Myocyte (in vitro differentiated cells): ENCODE results near the gene POC1A. TPM values are rescaled to one million over a fixed set of nuclear protein-coding genes. Genes with fewer than 3 reads are reported as not detected.

Experiments
- DNase-seq: peaks from one replicate; pipeline ENCODE4 v3.0.0-alpha.2; 2012; ENCODE audit warnings: low read depth
- total RNA-seq: library from RNA; depleted of rRNA; stranded (reverse); fragments of >200 nt; gene quantifications from 2 replicates; pipeline ENCODE4 v1.2.3, GENCODE V29; 2014

The POC1A gene
- total RNA-seq, 1 donor from 2014 or later = 1.3 TPM

- DNase-seq = no peak
These were observed 85.5 kb downstream of the POC1A start for GRCh38 chr3:52068730-52069129.

DNA sequence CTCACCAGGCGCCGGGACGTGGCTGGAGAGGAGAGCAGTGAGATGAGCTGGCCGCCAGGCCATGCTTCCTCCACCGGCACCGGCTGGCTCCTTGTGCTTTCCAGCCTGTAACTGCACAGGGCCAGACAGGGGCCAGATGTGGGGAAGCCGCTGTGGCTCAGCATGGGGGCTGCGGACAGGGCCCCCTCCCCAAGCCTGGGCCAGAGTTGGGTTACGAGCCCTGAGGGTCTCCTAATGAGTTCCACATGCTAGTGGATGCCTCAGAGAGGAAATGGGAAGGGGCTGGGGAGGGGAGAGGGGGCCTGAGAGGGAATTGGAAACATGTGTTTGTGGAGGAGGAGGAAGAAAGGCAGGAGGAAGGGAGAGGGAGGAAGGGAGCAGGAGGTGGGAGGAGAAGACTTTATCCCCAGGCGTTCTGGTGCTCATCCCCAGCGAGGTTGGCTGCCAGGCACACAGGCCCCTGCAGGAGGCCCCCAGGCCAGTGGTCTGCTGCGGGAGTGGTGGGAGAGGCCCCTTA, 86.1 kb downstream of the POC1A start:
- no peak for DNase-seq

DNA sequence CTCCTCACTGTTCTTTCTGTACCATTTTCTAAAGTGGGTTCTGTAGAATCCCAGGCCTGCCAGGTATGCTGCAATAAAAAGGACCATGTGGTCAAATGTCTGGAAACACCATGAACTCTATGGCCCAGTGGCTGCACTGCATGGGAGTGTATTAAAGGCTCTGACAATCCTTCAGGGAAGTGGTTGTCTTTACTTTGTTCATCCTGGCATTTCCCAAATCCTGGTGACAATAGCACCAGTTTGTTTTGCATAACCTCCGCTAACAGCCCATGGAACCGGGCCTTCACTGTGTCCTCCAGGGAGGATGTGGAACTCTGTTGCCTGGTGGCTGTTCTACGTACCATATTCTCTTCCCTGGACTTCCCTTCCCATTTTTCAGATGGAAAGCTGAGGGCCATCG, 86.7 kb downstream of the POC1A start:
- DNase-seq = no peak

DNA sequence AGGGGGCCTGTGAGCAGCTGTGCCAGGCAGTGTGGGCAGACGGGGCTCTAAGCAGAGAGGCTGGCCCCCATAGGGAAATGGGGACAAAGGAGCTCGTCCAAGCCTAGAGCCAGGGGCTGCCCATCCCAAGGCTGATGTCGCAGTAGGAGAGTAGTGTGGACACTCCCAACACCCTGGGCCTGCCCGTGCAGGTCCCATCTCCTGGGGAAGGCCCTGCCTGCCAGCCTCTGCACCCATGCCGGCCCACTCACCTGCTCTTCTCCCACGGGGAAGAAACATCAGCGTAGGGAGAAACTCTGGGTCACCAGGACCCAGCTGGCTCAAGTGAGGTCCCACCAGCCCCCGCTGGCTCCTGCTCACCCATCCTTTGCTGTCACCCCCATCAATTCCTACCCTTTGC, 87.2 kb downstream of the POC1A start:
- DNase-seq = no peak

DNA sequence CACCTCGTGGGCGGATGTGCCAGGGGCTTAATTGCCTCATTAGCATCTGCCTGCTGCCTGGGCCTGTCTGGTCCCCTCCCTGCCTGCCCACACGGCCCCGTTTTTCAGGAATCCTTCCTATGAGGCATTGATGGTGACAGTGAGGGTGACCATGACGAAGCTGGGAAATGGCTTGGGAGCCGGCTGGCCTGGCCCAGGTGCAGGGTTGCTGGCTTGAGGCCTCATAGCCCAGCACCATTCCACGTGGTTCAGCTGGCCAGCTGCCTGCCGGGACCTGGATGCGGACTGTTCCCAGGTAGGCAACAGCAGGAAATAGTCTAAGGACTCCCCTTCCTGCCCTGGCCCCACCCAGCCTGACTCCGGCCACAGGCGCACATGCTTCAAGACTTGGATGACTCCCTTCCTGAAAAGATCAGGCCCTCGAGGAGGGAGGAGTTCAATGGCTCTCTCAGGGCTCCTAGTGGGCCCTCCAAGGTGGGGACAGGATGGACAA, 88.9 kb downstream of the POC1A start:
- DNase-seq = no peak

DNA sequence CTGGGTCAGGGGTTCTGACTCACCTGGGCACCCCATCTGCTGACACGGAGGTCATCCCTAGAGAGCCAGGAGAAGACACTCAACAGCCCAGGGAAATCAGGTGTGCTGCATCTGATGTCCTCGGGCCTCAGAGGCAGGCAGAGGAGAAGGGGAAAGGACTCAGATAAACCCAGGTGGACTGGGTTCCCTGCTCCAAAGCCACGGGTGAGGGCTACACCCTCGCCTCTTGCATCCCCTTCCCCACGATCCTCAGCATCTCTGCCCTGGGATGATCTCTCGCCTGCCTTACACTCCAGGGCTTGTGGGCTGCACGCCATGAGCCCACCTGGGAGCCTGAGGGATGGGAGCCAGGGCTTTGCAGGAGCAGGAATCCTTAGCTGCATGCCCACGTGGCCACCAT, 89.7 kb downstream of the POC1A start:
- DNase-seq = no peak

DNA sequence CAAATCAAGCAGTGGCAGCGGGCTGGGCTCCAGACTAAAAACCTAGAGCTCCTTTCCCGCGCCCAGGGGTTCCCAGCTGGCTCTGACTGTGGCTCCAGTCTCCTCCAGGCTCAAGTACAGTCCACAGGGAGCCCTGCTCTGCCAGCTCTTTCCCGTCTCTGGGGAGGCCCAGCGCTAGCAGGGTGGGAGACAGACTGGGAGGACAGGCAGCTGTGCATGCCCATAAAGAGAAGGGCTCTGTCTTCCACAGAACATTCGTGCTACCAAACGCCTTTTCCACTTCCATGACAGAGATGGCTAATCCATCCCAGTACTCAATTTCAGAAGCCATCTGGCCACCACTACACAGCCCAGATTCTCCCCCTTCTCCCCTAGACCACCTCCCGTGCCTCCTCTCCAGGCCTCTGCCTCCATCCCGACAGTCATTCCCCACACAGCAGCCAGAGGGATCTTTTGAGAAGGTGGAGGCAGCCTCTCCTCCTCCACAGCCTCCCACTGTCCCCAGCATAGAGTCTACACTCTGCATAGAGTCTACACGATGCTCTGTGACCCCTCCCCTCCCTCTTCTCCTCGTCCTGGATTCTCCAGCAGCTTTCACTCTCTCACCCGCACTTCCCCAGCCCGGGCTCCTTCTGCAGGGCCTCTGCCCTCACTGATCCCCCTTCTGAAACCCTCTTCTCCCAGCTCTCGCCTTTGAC, 91.0 kb downstream of the POC1A start:
- no peak for DNase-seq

DNA sequence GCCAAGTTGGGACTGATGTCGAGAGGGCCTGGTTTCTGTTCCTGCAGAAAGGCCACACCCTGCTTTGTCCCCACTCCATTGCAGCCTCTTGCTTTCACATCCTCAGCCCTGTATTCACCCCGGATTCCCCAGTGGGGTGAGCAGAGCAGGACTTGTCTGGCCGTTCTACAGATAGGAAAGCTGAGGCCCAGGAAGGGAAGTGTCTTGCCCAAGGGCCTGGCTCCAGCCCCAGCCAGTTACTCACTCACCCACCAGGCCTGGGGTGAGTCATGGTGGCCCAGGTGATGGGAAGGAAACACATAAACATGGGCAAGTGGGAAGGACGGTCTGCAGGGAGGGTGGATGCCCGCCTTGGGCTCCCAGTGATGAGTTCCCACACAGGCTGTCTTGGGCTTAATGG, 91.7 kb downstream of the POC1A start:
- peak; percentile 76 for DNase-seq

GRCh38 chr3:52061121-52061910, 92.9 kb downstream of the POC1A start:
- no peak for DNase-seq

GRCh38 chr3:52059781-52060180, 94.4 kb downstream of the POC1A start:
- no peak for DNase-seq

GRCh38 chr3:52057812-52058495, 96.3 kb downstream of the POC1A start:
- DNase-seq = no peak

DNA sequence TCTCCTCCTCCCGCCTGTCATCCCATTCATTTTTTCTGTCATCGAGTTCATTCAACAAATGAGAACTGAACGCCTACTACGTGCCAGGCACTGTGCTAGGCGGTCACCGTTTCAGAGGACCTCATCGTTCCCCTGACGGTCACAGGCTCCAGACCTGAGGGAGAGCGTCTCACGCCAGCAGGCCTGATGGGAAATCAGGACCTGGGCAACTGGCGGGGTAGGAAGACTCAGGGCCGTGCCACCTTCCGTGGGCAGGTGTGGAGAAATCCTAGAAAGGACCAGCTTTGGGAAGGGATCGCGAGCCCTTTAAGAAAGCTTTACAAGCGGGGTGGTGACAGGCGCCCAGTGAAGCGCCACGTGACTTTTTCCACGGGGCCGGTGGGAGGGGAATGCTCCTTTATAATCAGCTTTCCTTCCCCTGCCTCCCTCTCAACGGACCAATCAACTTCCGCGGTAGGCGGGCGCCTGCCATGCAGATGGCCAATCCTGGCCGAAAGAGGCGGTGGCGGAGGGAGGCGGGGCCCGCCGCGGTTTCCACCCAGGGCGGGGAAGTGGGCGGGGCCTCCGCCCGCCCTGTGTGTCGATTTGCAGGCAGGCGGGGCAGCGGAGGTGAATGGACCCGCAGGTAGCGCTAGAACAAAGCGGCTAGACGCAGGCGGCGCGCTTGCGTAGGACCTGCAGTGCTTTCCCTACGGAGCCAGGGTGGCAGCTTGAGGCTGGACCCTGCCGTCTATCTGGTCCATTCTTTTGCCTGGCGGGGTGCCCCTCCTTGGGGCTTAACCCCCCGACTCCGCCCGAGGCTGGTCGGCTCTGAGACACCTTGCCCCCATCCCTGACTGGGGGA, 97.0 kb downstream of the POC1A start:
- peak; percentile 99 for DNase-seq

DNA sequence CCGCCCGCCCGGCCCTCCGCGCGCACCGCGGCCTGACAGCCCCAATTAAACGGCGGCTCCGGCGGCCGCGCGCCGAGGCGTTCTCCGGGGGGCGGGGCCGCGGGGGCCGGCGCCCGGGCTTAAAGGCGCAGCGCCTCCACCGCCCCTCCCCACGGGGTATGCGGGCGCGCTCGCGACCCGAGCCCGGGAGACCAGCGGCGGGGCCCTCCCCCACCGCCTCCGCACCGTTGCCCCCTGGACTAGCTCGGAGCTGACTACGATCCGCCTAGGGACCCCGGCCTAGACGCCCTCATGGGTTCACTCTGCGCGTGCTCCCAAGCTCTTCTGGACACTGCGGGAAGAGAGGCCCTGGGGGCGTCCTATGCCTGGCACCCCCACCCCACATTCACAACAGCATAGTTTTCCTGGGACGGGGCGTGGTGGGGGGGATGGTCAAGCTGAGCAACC, 97.7 kb downstream of the POC1A start, which contains the start of gene DUSP7:
Gene DUSP7, minus strand, starts transcription at position 51 of the 447 bp plus-strand sequence. CDS start 205 bp downstream, outside the sequence.
- peak; percentile 79 for DNase-seq

DNA sequence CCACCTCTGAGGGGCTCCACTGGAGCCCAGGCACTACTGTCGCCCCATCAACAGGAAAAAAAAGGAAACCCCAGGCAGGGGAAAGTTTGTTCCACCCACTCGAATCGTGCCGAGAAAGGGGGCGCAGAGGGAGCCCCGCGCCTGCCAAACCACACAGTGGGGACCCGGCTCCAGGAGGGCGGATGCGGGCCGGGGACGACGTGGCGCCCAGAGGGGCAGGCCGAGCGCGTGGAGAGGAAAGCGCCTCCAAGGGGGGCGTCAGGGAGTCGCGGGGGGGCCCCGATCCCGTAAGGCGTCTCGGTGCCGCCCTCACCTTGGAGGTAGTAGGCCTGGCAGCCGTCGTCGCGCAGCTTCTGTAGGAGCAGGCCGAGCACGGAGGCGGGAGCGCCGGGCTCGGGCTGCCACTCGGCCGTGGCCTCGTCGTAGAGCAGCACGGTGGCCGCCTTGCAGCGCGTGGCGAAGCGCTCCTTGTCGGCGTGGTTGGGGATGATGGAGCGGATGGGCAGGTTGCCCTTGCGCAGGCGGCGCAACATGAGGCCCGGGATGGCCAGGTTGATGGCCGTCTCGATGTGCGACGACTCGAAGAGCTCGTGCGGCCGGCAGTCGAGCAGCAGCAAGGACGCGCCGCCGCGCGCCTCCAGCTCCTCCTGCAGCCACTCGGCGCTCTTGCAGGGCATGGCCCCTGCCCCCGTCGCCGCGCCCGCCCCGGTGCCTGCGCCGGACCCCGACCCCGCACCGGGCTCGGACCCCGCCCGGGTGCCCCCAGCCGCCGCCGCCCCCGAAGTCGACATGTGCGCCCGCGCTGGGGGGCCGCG, 98.5 kb downstream of the POC1A start:
- peak; percentile 56 for DNase-seq

- DNase-seq = no peak
These were observed 99.3 kb downstream of the POC1A start for GRCh38 chr3:52054661-52055511.

DNA sequence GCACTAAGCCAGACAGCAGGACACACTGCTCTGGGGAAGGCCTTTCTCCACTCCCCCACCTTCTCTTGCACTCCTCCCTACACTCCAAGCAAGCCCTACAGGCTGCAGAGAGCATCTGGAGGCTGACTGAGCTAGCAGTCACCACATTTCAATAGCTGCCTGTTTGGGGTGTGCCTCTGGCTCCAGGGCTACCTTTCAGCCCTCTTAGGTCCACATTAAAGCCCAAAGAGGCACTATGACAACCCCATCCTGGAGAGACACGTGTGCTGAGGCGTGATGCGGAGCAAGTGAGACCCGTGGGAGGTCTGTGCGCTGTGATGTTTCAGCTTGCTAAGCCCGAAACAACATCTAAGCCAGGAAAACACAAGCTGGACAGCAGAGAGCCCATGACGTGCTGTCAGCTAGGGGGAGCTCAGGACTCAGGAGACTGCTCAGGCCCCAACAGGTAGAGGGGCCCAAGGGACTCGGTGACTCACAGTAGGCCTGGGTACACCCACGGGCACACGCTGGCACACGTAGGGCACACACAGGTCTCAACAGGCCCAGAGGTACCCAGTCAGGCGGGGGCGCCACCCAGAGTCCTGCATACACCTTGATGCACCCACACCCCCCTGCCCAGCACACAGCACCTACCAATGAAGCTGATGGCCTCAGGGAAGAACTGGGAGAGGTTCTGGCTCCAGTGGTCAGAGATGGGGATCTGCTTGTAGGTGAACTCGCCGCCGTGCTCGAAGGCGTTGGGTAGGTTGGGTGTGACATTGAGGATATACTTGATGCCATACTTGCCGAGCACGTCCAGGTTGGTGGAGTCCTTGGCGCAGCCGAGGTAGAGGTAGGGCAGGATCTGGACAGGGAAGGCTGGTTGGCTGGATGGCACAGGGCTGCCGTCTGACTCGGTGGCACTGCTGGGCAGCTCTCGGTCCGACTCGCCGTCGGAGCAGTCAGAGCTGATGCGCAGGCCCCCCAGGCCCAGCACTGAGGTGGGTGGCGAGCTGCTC, 100.6 kb downstream of the POC1A start:
- DNase-seq = peak; percentile 15

DNA sequence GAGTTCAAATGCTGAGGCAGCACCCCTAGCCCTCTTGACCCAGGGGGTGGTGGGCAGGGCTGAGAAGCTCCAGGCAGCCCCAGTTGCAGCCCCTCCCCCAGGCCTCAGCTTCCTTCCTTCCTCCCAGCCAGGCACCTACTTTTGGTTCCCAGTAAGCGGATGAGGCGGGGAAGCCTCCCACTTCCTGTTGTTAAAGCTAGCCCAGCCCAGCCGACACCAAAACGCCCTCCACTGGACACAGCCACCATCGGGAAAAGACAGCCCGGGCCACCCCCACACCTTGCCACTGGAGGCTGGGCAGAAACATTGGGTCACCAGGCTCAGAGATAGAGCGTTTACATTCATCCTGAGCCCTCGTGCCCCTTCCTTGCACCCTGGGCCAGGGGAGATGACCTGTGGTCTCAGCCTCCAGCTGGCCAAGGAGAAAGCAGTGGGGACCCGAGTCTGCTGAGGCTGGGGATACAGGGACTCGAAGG, 101.4 kb downstream of the POC1A start:
- peak; percentile 72 for DNase-seq
